MCF 10A (cell line): ENCODE results near the gene MTERF2. TPM values are rescaled to one million over a fixed set of nuclear protein-coding genes. Genes with fewer than 3 reads are reported as not detected.
"Not testable (repeated sequence)": the region's sequence is repeated elsewhere in the genome, so short reads cannot be mapped to it uniquely, and the experiment has no call there.

Source experiments
- BruUV-seq: library from RNA; stranded (reverse); fragments of 400-500 nt; replicated peaks from 2 replicates; lab custom pipeline; 2021; lab: Mats Ljungman, UMichigan
- CTCF ChIA-PET: fragments of 300-600 bp; sonication (Branson Sonifier 250); formaldehyde crosslinking; extraction: SDS; loops from one replicate; lab custom pipeline; 2021; ENCODE audit warnings: antibody characterized with exemption, inconsistent platforms; lab: Yijun Ruan, JAX
- POLR2A ChIA-PET: fragments of 300-600, 350-650 bp; sonication (Branson Sonifier 250); formaldehyde crosslinking; extraction: SDS; loops from one replicate; lab custom pipeline; 2020; ENCODE audit warnings: antibody characterized with exemption, inconsistent platforms; lab: Yijun Ruan, JAX
- DNase-seq: peaks from one replicate; pipeline ENCODE4 v3.0.0-alpha.2; 2018; ENCODE audit not compliant: unreplicated experiment
- H3K27ac Mint-ChIP-seq: one replicate; pipeline ENCODE4 v1.8.0; 2022; ENCODE audit warnings: mild to moderate bottlenecking, low read depth, mixed read lengths; ENCODE audit not compliant: unreplicated experiment
- H3K27me3 Mint-ChIP-seq: one replicate; pipeline ENCODE4 v1.8.0; 2022; ENCODE audit warnings: mixed read lengths; ENCODE audit not compliant: insufficient read depth, unreplicated experiment
- H3K36me3 Mint-ChIP-seq: one replicate; pipeline ENCODE4 v1.8.0; 2022; ENCODE audit warnings: mild to moderate bottlenecking, moderate library complexity, mixed read lengths; ENCODE audit not compliant: insufficient read depth, unreplicated experiment
- H3K4me1 Mint-ChIP-seq: one replicate; pipeline ENCODE4 v1.8.0; 2022; ENCODE audit warnings: mixed read lengths; ENCODE audit not compliant: insufficient read depth, unreplicated experiment
- H3K4me3 Mint-ChIP-seq: one replicate; pipeline ENCODE4 v1.8.0; 2022; ENCODE audit warnings: mild to moderate bottlenecking, moderate library complexity, mixed read lengths; ENCODE audit not compliant: unreplicated experiment
- H3K9me3 Mint-ChIP-seq: one replicate; pipeline ENCODE4 v1.8.0; 2022; ENCODE audit warnings: mixed read lengths; ENCODE audit not compliant: unreplicated experiment
- intact Hi-C: fragments of 100-400 bp; cut with micrococcal nuclease; formaldehyde crosslinking; loops from 2 replicates; pipeline ENCODE4 v1.14.1; 2022
- total RNA-seq: library from RNA; stranded (reverse); gene quantifications from 2 replicates; pipeline ENCODE4 v1.2.3, GENCODE V29; 2022
- TF ChIP-seq, protein P1 (sequence below): fragments of 200-600 bp; IDR thresholded peaks from one replicate; pipeline ENCODE4 v1.8.0; 2022; ENCODE audit warnings: antibody characterized with exemption, mild to moderate bottlenecking; ENCODE audit not compliant: unreplicated experiment

The MTERF2 gene
- total RNA-seq, 1 experiment from 2014 or later, result 9.3 TPM

DNA sequence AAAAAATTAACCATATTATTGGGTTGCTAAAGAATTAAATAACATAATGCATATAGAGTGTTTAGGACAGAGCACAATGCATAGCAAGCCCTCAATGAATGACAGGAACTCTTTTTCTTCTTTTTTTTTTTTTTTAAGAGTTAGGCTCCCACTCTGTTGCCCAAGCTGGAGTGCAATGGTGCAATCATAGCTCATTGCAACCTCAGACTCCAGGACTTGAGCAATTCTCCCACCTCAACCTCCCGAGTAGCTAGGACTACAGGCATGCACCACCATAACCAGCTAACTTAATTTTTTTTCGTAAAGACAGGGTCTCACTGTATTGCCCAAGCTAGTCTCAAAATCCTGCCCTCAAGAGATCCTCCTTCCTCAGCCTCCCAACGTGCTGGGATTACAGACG, 20.5 kb upstream of the MTERF2 start:
- CTCF ChIA-PET, result interaction anchor here (0.8 to 1.3 kb wide), 3 partner anchors 13 to 98 kb away, joined by 3 read pairs; no protein-coding TSS in a partner anchor
- H3K27ac Mint-ChIP-seq, result no peak overlapping the region
- POLR2A ChIA-PET, result interaction anchor here (0.7 kb wide), 1 partner anchor 23 kb away, joined by 3 read pairs; no protein-coding TSS in a partner anchor

DNA sequence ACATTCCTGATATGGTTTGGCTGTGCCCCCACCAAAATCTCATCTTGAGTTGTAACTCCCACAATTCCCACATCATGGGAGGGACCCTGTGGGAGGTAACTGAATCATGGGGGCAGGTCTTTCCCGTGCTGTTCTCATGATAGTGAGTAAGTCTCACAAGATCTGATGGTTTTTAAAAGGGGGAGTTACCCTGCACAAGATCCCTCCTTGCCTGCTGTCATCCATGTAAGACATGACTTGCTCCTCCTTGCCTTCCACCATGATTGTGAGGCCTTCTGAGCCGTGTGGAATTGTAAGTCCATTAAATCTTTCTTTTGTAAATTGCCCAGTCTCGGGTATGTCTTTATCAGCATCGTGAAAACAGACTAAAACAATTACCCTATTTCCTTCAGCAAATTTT, 15.7 kb upstream of the MTERF2 start:
- intact Hi-C loops, H3K36me3 Mint-ChIP-seq, H3K4me1 Mint-ChIP-seq, H3K27ac Mint-ChIP-seq, H3K4me3 Mint-ChIP-seq, CTCF ChIA-PET, H3K27me3 Mint-ChIP-seq, BruUV-seq, H3K9me3 Mint-ChIP-seq, DNase-seq: not testable (repeated sequence)
- POLR2A ChIA-PET, result interaction anchor here (0.9 to 1.2 kb wide), 2 partner anchors 15 to 49 kb away, joined by 3 read pairs; partner anchors contain the start of gene MTERF2

More for the DNA sequence above, 20.5 kb upstream of the MTERF2 start:
- BruUV-seq, result no TSS peak
- DNase-seq, result no peak
- Mint-ChIP-seq H3K4me1 (no peaks in the 10 kb centered on the region), H3K27me3 (no peaks in the 10 kb centered on the region), H3K4me3 (no peak overlapping the region), H3K9me3 (no peaks in the 10 kb centered on the region), H3K36me3 (no peaks in the 10 kb centered on the region)
- intact Hi-C loops, result no loop called here
- TF ChIP-seq, protein P1, sequence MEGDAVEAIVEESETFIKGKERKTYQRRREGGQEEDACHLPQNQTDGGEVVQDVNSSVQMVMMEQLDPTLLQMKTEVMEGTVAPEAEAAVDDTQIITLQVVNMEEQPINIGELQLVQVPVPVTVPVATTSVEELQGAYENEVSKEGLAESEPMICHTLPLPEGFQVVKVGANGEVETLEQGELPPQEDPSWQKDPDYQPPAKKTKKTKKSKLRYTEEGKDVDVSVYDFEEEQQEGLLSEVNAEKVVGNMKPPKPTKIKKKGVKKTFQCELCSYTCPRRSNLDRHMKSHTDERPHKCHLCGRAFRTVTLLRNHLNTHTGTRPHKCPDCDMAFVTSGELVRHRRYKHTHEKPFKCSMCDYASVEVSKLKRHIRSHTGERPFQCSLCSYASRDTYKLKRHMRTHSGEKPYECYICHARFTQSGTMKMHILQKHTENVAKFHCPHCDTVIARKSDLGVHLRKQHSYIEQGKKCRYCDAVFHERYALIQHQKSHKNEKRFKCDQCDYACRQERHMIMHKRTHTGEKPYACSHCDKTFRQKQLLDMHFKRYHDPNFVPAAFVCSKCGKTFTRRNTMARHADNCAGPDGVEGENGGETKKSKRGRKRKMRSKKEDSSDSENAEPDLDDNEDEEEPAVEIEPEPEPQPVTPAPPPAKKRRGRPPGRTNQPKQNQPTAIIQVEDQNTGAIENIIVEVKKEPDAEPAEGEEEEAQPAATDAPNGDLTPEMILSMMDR, result no peak

DNA sequence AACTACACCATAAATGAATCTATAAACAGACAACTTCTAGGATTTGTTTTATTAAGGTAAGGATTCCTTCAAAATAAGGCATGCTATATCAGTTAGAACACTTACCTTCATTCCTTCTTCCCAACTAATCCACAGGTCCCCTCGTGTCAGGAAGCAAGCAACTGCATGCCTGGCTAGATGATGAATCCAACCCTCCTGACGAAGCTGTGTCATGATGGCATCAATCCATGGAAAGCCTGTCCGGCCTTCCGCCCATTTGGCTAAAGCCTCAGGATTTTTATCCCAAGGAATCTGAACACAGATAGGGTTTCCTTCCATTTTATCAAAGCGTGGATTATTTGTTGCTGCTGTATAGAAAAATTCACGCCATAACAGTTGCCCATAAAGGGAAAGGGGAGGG, 12.5 kb upstream of the MTERF2 start:
- Mint-ChIP-seq H3K9me3 (no peaks in the 10 kb centered on the region), H3K4me1 (no peaks in the 10 kb centered on the region)

DNA sequence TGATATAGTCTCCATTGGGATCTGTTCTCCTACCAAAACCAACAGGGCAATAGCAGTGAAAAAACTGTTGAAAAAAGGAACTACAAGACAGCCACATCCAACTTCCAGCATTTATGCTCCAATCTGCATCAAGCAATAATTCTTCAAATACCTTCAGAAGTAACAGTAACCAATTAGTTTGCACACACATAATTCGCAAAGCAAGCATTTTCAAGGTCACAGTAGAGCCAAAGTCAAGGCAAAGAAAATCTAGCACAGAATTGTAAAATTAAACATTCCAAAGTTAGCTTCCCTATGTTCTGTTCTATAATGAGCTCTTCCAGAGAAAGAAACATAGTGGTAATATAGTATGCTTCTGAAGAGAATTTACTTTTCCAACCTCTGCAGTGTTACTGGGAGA, 11.0 kb upstream of the MTERF2 start:
- no peaks in the 10 kb centered on the region for H3K9me3 Mint-ChIP-seq
- POLR2A ChIA-PET, result no interaction called here
- no peak overlapping the region for H3K27ac Mint-ChIP-seq
- no peak for DNase-seq
- TF ChIP-seq, protein P1, result no peak
- CTCF ChIA-PET, result interaction anchor here (0.8 to 1.3 kb wide), 3 partner anchors 10 to 106 kb away, joined by 3 to 7 read pairs (median 3); no protein-coding TSS in a partner anchor
- no TSS peak for BruUV-seq
- intact Hi-C loops, result no loop called here
- no peaks in the 10 kb centered on the region for H3K4me1 Mint-ChIP-seq
- peaks cover 6% of the 10 kb centered on the region for H3K36me3 Mint-ChIP-seq
- no peaks in the 10 kb centered on the region for H3K27me3 Mint-ChIP-seq
- no peak overlapping the region for H3K4me3 Mint-ChIP-seq

More for the DNA sequence above, 12.5 kb upstream of the MTERF2 start:
- no peak overlapping the region for H3K27ac Mint-ChIP-seq
- intact Hi-C loops, result no loop called here
- ChIA-PET POLR2A (no interaction called here), CTCF (interaction anchor here (1.0 to 1.2 kb wide), 3 partner anchors 14 to 608 kb away, joined by 3 read pairs; no protein-coding TSS in a partner anchor)
- no peak for DNase-seq
- TF ChIP-seq, protein P1, result no peak
- no TSS peak for BruUV-seq
- no peaks in the 10 kb centered on the region for H3K27me3 Mint-ChIP-seq
- H3K4me3 Mint-ChIP-seq, result no peak overlapping the region
- peaks cover 6% of the 10 kb centered on the region for H3K36me3 Mint-ChIP-seq

DNA sequence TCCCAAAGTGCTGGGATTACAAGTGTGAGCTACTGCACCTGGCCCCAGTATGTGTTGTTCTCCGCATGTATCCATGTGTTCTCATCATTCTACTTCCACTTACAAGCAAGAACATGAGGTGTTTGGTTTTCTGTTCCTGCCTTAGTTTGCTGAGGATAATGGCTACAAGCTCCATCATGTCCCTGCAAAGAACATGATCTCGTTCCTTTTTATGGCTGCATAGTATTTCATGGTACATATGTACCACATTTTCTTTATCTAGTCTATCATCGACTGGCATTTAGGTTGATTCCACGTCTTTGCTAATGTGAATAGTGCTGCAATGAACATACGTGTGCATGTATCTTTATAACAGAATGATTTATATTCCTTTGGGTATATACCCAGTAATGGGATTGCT, 9.2 kb upstream of the MTERF2 start:
- CTCF ChIA-PET, H3K4me3 Mint-ChIP-seq, H3K27ac Mint-ChIP-seq, H3K9me3 Mint-ChIP-seq, H3K27me3 Mint-ChIP-seq, BruUV-seq, DNase-seq, H3K4me1 Mint-ChIP-seq, intact Hi-C loops, H3K36me3 Mint-ChIP-seq: not testable (repeated sequence)
- POLR2A ChIA-PET, result interaction anchor here (0.5 kb wide), 1 partner anchor 89 kb away, joined by 3 read pairs; no protein-coding TSS in a partner anchor
